Fibroblast of lung (primary cell): ENCODE results near the gene MAJIN. TPM values are rescaled to one million over a fixed set of nuclear protein-coding genes. Genes with fewer than 3 reads are reported as not detected.

Experiments
- DNase-seq, 2 donors: peaks; one replicate each; pipeline versions ENCODE4 v3.0.0 to v3.0.0-alpha.2; 2010; ENCODE audit warnings: low read depth in 2 of 2
- H2AFZ ChIP-seq: 2 replicates; pipeline ENCODE4 v1.5.1; 2012; ENCODE audit warnings: low read length, control low read depth, inconsistent platforms
- H3K27ac ChIP-seq: 2 replicates; pipeline ENCODE4 v1.5.1; 2011; ENCODE audit warnings: low read length, control low read depth; ENCODE audit not compliant: insufficient read depth
- H3K27me3 ChIP-seq: 2 replicates; pipeline ENCODE4 v1.5.1; 2011; ENCODE audit warnings: mild to moderate bottlenecking, low read length; ENCODE audit not compliant: control insufficient read depth, insufficient read depth
- H3K36me3 ChIP-seq: 2 replicates; pipeline ENCODE4 v1.5.1; 2011; ENCODE audit warnings: low read length; ENCODE audit not compliant: control insufficient read depth, insufficient read depth
- H3K4me1 ChIP-seq: 2 replicates; pipeline ENCODE4 v1.5.1; 2011; ENCODE audit warnings: low read length; ENCODE audit not compliant: control insufficient read depth, insufficient read depth; ENCODE audit errors: extremely low read depth
- H3K4me2 ChIP-seq: 2 replicates; pipeline ENCODE4 v1.5.1; 2011; ENCODE audit warnings: low read length, control low read depth; ENCODE audit not compliant: insufficient read depth; ENCODE audit errors: extremely low read depth
- H3K4me3 ChIP-seq, 4 experiments: fragments of 200-600 bp in 1 of 4; sonication (generic) in 1 of 4; replicated peaks in 1 of 4; 2 replicates each; pipeline ENCODE4 v1.5.1; 2011 to 2016; ENCODE audit warnings: low read length in 4 of 4, low read depth in 3 of 4, mild to moderate bottlenecking in 3 of 4, control low read depth in 2 of 4, inconsistent platforms in 1 of 4, mixed read lengths in 1 of 4; ENCODE audit not compliant: insufficient read depth in 1 of 4; ENCODE audit errors: control extremely low read depth in 1 of 4
- H3K79me2 ChIP-seq: 2 replicates; pipeline ENCODE4 v1.5.1; 2012; ENCODE audit warnings: mild to moderate bottlenecking, low read length, inconsistent platforms; ENCODE audit not compliant: control insufficient read depth, insufficient read depth
- H3K9ac ChIP-seq: 2 replicates; pipeline ENCODE4 v1.5.1; 2011; ENCODE audit warnings: mild to moderate bottlenecking, low read length, control low read depth; ENCODE audit not compliant: insufficient read depth
- H3K9me3 ChIP-seq: 2 replicates; pipeline ENCODE4 v1.5.1; 2012; ENCODE audit warnings: low read depth, low read length; ENCODE audit not compliant: control insufficient read depth, insufficient read depth
- H4K20me1 ChIP-seq: 2 replicates; pipeline ENCODE4 v1.5.1; 2011; ENCODE audit warnings: low read length; ENCODE audit not compliant: control insufficient read depth, insufficient read depth; ENCODE audit errors: extremely low read depth
- CTCF ChIP-seq, 2 donors: IDR thresholded peaks in 1 of 2; conservative IDR thresholded peaks in 1 of 2; 1 replicate in 1 of 2; 2 replicates in 1 of 2; pipeline ENCODE4 v1.5.1; 2011 to 2012; ENCODE audit warnings: low read length in 2 of 2, control low read depth in 1 of 2, inconsistent platforms in 1 of 2, low read depth in 1 of 2, mild to moderate bottlenecking in 1 of 2
- EZH2 ChIP-seq: IDR thresholded peaks from 2 replicates; pipeline ENCODE4 v1.5.1; 2012; ENCODE audit warnings: low read length, control low read depth, mild to moderate bottlenecking; ENCODE audit errors: missing control alignments
- polyA plus RNA-seq, 2 donors: library from polyadenylated mRNA; depleted of rRNA in 1 of 2; stranded (reverse) in 1 of 2; unstranded in 1 of 2; fragments of >200 nt; gene quantifications; 2 replicates each; pipeline ENCODE4 v1.2.1, GENCODE V29; 2011 to 2012; ENCODE audit warnings: missing spikeins in 1 of 2
- total RNA-seq: library from RNA; depleted of rRNA; stranded (reverse); fragments of >200 nt; gene quantifications from 2 replicates; pipeline ENCODE4 v1.2.1, GENCODE V29; 2014

The MAJIN gene
- total and polyA plus RNA-seq, 2 donors (not counting 1 experiment from before 2014, with no cell fraction given), result not detected

GRCh38 chr11:64951529-64951928 lies 20.4 kb downstream of the MAJIN start:
- Histone ChIP-seq H3K9ac (no peak overlapping the region), H3K79me2 (no peaks in the 10 kb centered on the region), H3K4me1 (no peaks in the 10 kb centered on the region), H3K36me3 (no peaks in the 10 kb centered on the region), H3K27ac (no peak overlapping the region), H3K4me2 (no peak overlapping the region), H4K20me1 (no peaks in the 10 kb centered on the region), H2AFZ (no peak overlapping the region), H3K9me3 (no peaks in the 10 kb centered on the region), H3K27me3 (peaks cover 14% of the 10 kb centered on the region), H3K4me3 (no peak overlapping the region)
- TF ChIP-seq CTCF (conservative IDR thresholded peaks at IDR 0.05 in 1 of 2, IDR thresholded peaks at IDR 0.05 in 1 of 2; ENCODE audit: low read depth in 1 of 2, low read length in 2 of 2) (no peak), EZH2 (no peak)
- DNase-seq, result no peak

GRCh38 chr11:64947208-64947814 lies 24.6 kb downstream of the MAJIN start:
- no peak overlapping the region for H3K4me3 ChIP-seq
- H4K20me1 ChIP-seq, result no peaks in the 10 kb centered on the region
- no peak overlapping the region for H3K4me2 ChIP-seq
- H3K4me1 ChIP-seq, result no peaks in the 10 kb centered on the region
- no peak overlapping the region for H2AFZ ChIP-seq
- H3K9me3 ChIP-seq, result no peaks in the 10 kb centered on the region
- H3K27ac ChIP-seq, result no peak overlapping the region
- no peak overlapping the region for H3K9ac ChIP-seq
- TF ChIP-seq EZH2, result no peak
- no peak for TF ChIP-seq CTCF (conservative IDR thresholded peaks at IDR 0.05 in 1 of 2, IDR thresholded peaks at IDR 0.05 in 1 of 2; ENCODE audit: low read depth in 1 of 2, low read length in 2 of 2)
- H3K79me2 ChIP-seq, result no peaks in the 10 kb centered on the region
- H3K36me3 ChIP-seq, result no peaks in the 10 kb centered on the region
- DNase-seq, result no peak
- peaks cover 21% of the 10 kb centered on the region for H3K27me3 ChIP-seq

- H3K9ac ChIP-seq, result no peak overlapping the region
- no peaks in the 10 kb centered on the region for H3K4me1 ChIP-seq
- H3K27me3 ChIP-seq, result peaks cover 6% of the 10 kb centered on the region
- no peaks in the 10 kb centered on the region for H3K79me2 ChIP-seq
- H2AFZ ChIP-seq, result no peak overlapping the region
- no peak overlapping the region for H3K4me2 ChIP-seq
- DNase-seq, result no peak
- H3K27ac ChIP-seq, result no peak overlapping the region
- TF ChIP-seq CTCF (conservative IDR thresholded peaks at IDR 0.05 in 1 of 2, IDR thresholded peaks at IDR 0.05 in 1 of 2; ENCODE audit: low read depth in 1 of 2, low read length in 2 of 2) (no peak), EZH2 (no peak)
- no peak overlapping the region for H3K4me3 ChIP-seq
- H3K36me3 ChIP-seq, result peaks cover 11% of the 10 kb centered on the region
- H4K20me1 ChIP-seq, result no peaks in the 10 kb centered on the region
- H3K9me3 ChIP-seq, result no peaks in the 10 kb centered on the region
Observed at GRCh38 chr11:64936539-64936938, 35.4 kb downstream of the MAJIN start.
